Measurements from ENCODE around the gene ZBTB16. TPM values are rescaled to one million over a fixed set of nuclear protein-coding genes. Genes with fewer than 3 reads are reported as not detected.

Gene ZBTB16
- total RNA-seq, 2 experiments from 2014 or later: 11.0 to 11.8 TPM

DNA sequence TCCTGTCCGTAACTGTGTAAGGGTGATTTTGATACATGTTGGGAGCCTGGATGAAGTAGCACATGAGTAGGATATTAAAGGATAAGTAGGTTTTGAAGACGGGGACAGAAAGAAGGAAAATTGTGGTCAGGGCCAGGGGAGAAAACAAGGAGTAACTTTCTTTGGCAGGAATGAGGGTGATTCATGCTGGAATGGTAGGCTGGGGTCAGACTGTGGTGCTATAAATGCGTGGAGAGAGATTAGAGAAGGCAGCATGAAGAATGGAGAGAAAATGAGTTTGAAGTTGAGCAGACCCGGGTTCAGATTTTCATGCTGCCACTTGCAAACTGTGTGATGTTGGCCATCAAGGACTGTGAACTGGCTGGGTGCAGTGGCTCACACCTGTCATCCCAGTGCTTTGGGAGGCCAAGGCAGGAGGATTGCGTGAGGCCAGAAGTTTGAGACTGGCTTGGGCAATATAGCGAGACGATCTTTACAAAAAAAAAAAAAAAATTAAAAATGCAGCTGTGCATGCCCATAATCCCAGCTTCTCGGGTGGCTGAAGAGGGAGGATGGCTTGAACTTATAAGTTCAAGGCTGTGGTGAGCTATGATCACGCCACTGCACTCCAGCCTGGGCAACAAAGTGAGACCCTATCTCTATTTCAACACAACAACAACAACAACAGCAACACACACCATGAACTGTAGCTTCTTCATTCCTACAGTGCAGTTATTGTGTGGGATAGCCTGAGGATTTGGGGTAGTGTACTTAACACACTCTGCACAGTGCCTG lies 22.3 kb downstream of the ZBTB16 start:
- Mint-ChIP-seq H3K4me1 (peaks cover 62% of the 10 kb centered on the region), H3K9me3 (no peaks in the 10 kb centered on the region), H3K4me3 (no peak overlapping the region), H3K36me3 (ENCODE audit: low read depth) (no peaks in the 10 kb centered on the region), H3K27ac (no peak overlapping the region), H3K27me3 (peaks cover 12% of the 10 kb centered on the region)
- DNase-seq: no peak
- CTCF ChIA-PET: interaction anchor here (1.9 kb wide), 1 partner anchor 179 kb away, joined by 7 read pairs; no protein-coding TSS in a partner anchor
- POLR2A ChIA-PET: interaction anchor here (1.5 kb wide), 1 partner anchor 9 kb away, joined by 4 read pairs; no protein-coding TSS in a partner anchor

DNA sequence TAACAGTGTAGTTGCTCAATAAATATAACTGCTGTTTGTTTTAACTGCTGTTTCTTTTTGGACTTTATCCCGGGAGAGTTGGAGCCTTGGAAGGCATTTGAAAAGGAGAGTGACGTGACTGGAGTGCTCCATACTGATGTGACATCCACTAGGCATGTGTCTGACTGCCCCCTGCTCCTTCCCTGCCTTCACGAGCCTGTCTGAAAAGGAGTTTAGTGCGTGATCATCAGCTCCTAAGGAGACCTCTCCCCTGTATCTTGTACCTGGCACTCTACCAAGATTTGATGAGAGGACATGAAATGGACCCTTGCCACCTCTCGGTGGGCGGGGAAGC lies 22.9 kb downstream of the ZBTB16 start:
- no peak overlapping the region for H3K4me3 Mint-ChIP-seq
- POLR2A ChIA-PET: no interaction called here

DNA sequence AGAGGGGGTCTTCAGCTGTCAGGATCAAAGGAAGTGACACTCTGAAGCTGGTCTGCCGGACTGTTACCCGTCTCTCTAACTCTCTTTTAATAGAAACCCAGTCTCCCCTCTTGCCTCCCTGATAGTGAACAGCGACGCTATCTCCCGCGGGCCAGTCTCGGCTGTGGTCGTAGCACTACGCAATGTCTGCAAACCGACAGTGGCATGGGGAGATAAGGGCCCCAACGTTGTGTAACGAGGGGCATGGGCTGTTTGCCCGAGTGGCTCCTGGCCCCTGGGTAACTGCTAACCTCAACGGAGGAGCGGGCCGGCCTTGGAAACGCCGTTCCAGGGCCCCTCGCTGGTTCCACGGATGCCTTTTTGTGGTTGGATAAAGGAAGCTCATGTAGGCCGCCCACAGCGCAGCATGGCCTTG lies 23.3 kb downstream of the ZBTB16 start:
- Mint-ChIP-seq H3K27ac (no peak overlapping the region), H3K9me3 (no peaks in the 10 kb centered on the region), H3K4me3 (no peak overlapping the region), H3K4me1 (peaks cover 62% of the 10 kb centered on the region), H3K27me3 (peaks cover 10% of the 10 kb centered on the region), H3K36me3 (ENCODE audit: low read depth) (peaks cover 5% of the 10 kb centered on the region)
- CTCF ChIA-PET: no interaction called here
- DNase-seq: no peak
- POLR2A ChIA-PET: no interaction called here

More for the DNA sequence above, 22.9 kb downstream of the ZBTB16 start:
- H3K36me3 Mint-ChIP-seq (ENCODE audit: low read depth): peaks cover 3% of the 10 kb centered on the region
- H3K27me3 Mint-ChIP-seq: peaks cover 10% of the 10 kb centered on the region
- no peaks in the 10 kb centered on the region for H3K9me3 Mint-ChIP-seq
- peaks cover 62% of the 10 kb centered on the region for H3K4me1 Mint-ChIP-seq
- CTCF ChIA-PET: no interaction called here
- H3K27ac Mint-ChIP-seq: no peak overlapping the region
- DNase-seq: no peak

DNA sequence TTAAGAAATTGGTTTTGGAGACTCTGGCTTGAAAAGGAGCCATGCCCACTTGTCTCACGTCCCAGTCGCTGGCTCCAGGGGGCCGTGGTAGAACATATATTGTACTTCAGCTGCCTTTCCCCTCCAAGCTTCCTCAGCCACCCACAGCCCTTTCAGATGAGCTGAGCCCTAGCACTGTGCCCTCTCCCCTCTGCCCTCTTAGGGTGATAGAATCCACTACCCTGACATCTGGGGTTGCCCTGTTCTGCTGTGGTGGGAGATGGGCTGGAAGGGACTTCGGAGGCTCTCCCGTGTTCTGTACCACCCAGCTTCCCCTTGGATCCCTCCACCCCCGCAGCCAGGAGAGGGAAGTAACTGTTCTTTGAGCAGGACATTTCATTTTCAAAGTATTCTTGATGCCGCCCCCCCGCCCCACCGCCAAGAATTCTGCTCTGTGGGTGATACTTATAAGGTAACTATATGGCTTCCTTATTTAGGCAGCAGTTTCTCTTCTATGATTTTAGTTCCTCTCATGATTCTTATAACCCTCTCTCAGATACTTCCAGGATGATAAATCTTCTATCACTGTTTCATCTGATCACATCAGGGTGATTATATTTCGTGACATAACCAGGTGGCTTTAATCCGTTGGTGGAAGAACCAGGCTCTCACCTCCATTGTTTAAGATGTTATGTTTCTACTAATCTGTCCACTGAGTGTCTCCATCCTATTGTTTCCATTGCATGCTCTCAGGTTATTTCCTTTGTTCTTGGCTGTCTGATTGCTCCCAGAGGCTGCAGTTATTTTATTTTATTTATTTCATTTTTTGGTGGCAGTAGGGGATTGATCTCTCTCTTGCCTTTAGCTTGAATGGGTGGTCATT lies 24.1 kb downstream of the ZBTB16 start:
- no peak overlapping the region for H3K27ac Mint-ChIP-seq
- peaks cover 56% of the 10 kb centered on the region for H3K4me1 Mint-ChIP-seq
- H3K9me3 Mint-ChIP-seq: no peaks in the 10 kb centered on the region
- no peak overlapping the region for H3K4me3 Mint-ChIP-seq
- ChIA-PET CTCF (no interaction called here), POLR2A (no interaction called here)
- no peak for DNase-seq
- H3K27me3 Mint-ChIP-seq: peaks cover 7% of the 10 kb centered on the region
- peaks cover 5% of the 10 kb centered on the region for H3K36me3 Mint-ChIP-seq (ENCODE audit: low read depth)

GRCh38 chr11:114084414-114084813 lies 24.9 kb downstream of the ZBTB16 start:
- H3K36me3 Mint-ChIP-seq (ENCODE audit: low read depth): peaks cover 5% of the 10 kb centered on the region
- ChIA-PET CTCF (no interaction called here), POLR2A (no interaction called here)

GRCh38 chr11:114085965-114086793 lies 26.7 kb downstream of the ZBTB16 start:
- H3K9me3 Mint-ChIP-seq: no peaks in the 10 kb centered on the region
- H3K27me3 Mint-ChIP-seq: peaks cover 7% of the 10 kb centered on the region
- CTCF ChIA-PET: interaction anchor here (0.9 kb wide), 1 partner anchor 10 kb away, joined by 3 read pairs; no protein-coding TSS in a partner anchor
- no peak overlapping the region for H3K4me3 Mint-ChIP-seq
- H3K4me1 Mint-ChIP-seq: peaks cover 33% of the 10 kb centered on the region
- DNase-seq: no peak
- no peak overlapping the region for H3K27ac Mint-ChIP-seq
- H3K36me3 Mint-ChIP-seq (ENCODE audit: low read depth): peaks cover 5% of the 10 kb centered on the region
- POLR2A ChIA-PET: interaction anchor here (0.5 to 0.6 kb wide), 2 partner anchors 81 to 1969 kb away, joined by 3 read pairs; no protein-coding TSS in a partner anchor

More at GRCh38 chr11:114084414-114084813, 24.9 kb downstream of the ZBTB16 start:
- DNase-seq: no peak
- H3K4me1 Mint-ChIP-seq: peaks cover 51% of the 10 kb centered on the region
- no peaks in the 10 kb centered on the region for H3K9me3 Mint-ChIP-seq
- H3K27me3 Mint-ChIP-seq: peaks cover 7% of the 10 kb centered on the region
- no peak overlapping the region for H3K4me3 Mint-ChIP-seq
- H3K27ac Mint-ChIP-seq: no peak overlapping the region

GRCh38 chr11:114087025-114087424 lies 27.5 kb downstream of the ZBTB16 start:
- DNase-seq: no peak
- H3K4me1 Mint-ChIP-seq: peaks cover 27% of the 10 kb centered on the region
- CTCF ChIA-PET: no interaction called here
- H3K36me3 Mint-ChIP-seq (ENCODE audit: low read depth): peaks cover 5% of the 10 kb centered on the region
- no peaks in the 10 kb centered on the region for H3K9me3 Mint-ChIP-seq
- POLR2A ChIA-PET: interaction anchor here (0.6 kb wide), 1 partner anchor 80 kb away, joined by 3 read pairs; no protein-coding TSS in a partner anchor
- no peak overlapping the region for H3K27ac Mint-ChIP-seq
- peaks cover 7% of the 10 kb centered on the region for H3K27me3 Mint-ChIP-seq
- no peak overlapping the region for H3K4me3 Mint-ChIP-seq

DNA sequence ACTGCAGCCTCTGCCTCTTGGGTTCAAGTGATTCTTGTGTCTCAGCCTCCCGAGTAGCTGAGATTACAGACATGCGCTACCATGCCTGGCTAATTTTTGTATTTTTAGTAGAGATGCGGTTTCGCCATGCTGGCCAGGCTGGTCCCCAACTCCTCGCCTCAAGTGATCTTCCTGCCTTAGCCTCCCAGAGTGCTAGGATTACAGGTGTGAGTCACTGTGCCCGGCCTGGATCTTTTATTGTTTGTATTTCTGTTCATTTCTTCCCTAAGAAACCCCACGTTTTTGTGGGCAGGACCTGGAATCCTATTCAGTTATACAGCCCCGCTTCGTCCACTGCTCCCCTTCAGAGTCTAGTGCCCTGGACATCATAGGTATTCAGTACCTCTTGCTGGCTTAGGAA lies 28.7 kb downstream of the ZBTB16 start:
- Mint-ChIP-seq H3K27ac (no peak overlapping the region), H3K27me3 (peaks cover 7% of the 10 kb centered on the region), H3K4me3 (no peak overlapping the region), H3K4me1 (peaks cover 25% of the 10 kb centered on the region), H3K36me3 (ENCODE audit: low read depth) (peaks cover 5% of the 10 kb centered on the region), H3K9me3 (no peaks in the 10 kb centered on the region)
- DNase-seq: no peak
- POLR2A ChIA-PET: no interaction called here
- CTCF ChIA-PET: no interaction called here

DNA sequence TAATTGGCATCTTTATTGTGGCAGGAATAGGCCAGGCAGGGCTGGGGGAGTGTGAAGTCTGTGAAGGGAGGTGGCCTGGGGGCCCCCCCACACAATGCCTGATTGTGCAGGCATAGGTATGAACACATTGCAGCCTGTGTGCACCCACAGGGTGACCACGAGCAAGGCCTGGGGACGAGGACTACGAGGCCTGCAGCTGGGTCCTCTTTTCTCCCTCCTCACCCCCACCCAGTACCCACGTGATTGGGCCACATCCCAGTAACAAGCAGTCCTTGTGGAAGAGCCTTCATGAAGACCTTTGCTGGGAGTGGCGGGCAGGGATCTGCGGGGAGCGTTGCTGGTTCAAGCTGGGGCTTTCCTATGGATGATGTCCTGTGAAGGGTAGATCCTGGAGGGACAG lies 29.3 kb downstream of the ZBTB16 start:
- Mint-ChIP-seq H3K27ac (no peak overlapping the region), H3K4me1 (peaks cover 22% of the 10 kb centered on the region), H3K36me3 (ENCODE audit: low read depth) (peaks cover 5% of the 10 kb centered on the region), H3K27me3 (peaks cover 5% of the 10 kb centered on the region), H3K9me3 (no peaks in the 10 kb centered on the region), H3K4me3 (no peak overlapping the region)
- no peak for DNase-seq
- ChIA-PET POLR2A (interaction anchor here (0.9 kb wide), 1 partner anchor 11 kb away, joined by 4 read pairs; no protein-coding TSS in a partner anchor), CTCF (no interaction called here)

- no peak for DNase-seq
- CTCF ChIA-PET: no interaction called here
- Mint-ChIP-seq H3K9me3 (no peaks in the 10 kb centered on the region), H3K36me3 (ENCODE audit: low read depth) (peaks cover 5% of the 10 kb centered on the region), H3K4me3 (no peak overlapping the region), H3K27me3 (peaks cover under 1% of the 10 kb centered on the region), H3K4me1 (peaks cover 18% of the 10 kb centered on the region), H3K27ac (no peak overlapping the region)
- POLR2A ChIA-PET: interaction anchor here (0.9 kb wide), 1 partner anchor 10 kb away, joined by 4 read pairs; no protein-coding TSS in a partner anchor
Measured at GRCh38 chr11:114089748-114090147, 30.2 kb downstream of the ZBTB16 start.

- CTCF ChIA-PET: no interaction called here
- Mint-ChIP-seq H3K9me3 (no peaks in the 10 kb centered on the region), H3K27ac (no peak overlapping the region), H3K4me1 (peaks cover 15% of the 10 kb centered on the region), H3K4me3 (no peak overlapping the region), H3K27me3 (peaks cover 2% of the 10 kb centered on the region), H3K36me3 (ENCODE audit: low read depth) (peaks cover 5% of the 10 kb centered on the region)
- no peak for DNase-seq
- POLR2A ChIA-PET: no interaction called here
Measured at GRCh38 chr11:114090225-114090910, 30.9 kb downstream of the ZBTB16 start.

GRCh38 chr11:114090976-114091375 lies 31.5 kb downstream of the ZBTB16 start:
- POLR2A ChIA-PET: no interaction called here
- no peak overlapping the region for H3K4me3 Mint-ChIP-seq
- no peaks in the 10 kb centered on the region for H3K9me3 Mint-ChIP-seq
- H3K4me1 Mint-ChIP-seq: peaks cover 15% of the 10 kb centered on the region
- CTCF ChIA-PET: no interaction called here
- no peak overlapping the region for H3K27ac Mint-ChIP-seq
- peaks cover 5% of the 10 kb centered on the region for H3K36me3 Mint-ChIP-seq (ENCODE audit: low read depth)
- H3K27me3 Mint-ChIP-seq: peaks cover 2% of the 10 kb centered on the region
- no peak for DNase-seq
